ENCODE measurements around the gene ABCA1. TPM values are rescaled to one million over a fixed set of nuclear protein-coding genes. Genes with fewer than 3 reads are reported as not detected.

The ABCA1 gene
- total and polyA plus RNA-seq, 2 of the 13 experiments (the other 11 are each of a cell fraction or from before 2014, with no cell fraction given): 26.8 to 63.8 TPM

GRCh38 chr9:104899759-104900247, 28.2 kb downstream of the ABCA1 start (continued):
- TF ChIP-seq HIC2 (CRISPR knock-in tag; IDR thresholded peaks at IDR 0.05; ENCODE audit: low read depth) (peak; percentile 47; the same call in 1 of the 2 replicates), ZNF75D (CRISPR knock-in tag; IDR thresholded peaks at IDR 0.05; ENCODE audit: borderline replicate concordance) (no peak), HNF1B (CRISPR knock-in tag; IDR thresholded peaks at IDR 0.05) (peak; percentile 85), ZBTB49 (CRISPR knock-in tag; IDR thresholded peaks at IDR 0.05; ENCODE audit: borderline replicate concordance) (no peak), RXRB (CRISPR knock-in tag; IDR thresholded peaks at IDR 0.05; ENCODE audit: borderline replicate concordance) (peak; percentile 92), ZNF576 (CRISPR knock-in tag; IDR thresholded peaks at IDR 0.05) (no peak), RFXAP (CRISPR knock-in tag; IDR thresholded peaks at IDR 0.05; ENCODE audit: borderline replicate concordance) (0 out of 2 replicates have a peak, but pooled peaks have one; percentile 45), RBM22 (optimal IDR thresholded peaks at IDR 0.05; ENCODE audit: low read length) (peak; percentile 58), HNRNPLL (IDR thresholded peaks at IDR 0.05; ENCODE audit: low read depth, low read length, poor library complexity, severe bottlenecking) (no peak), FOXA1 (IDR thresholded peaks at IDR 0.05) (no peak), FOXA1 (CRISPR knock-in tag; IDR thresholded peaks at IDR 0.05) (peak; percentile 68), ATF5 (CRISPR knock-in tag; IDR thresholded peaks at IDR 0.05; ENCODE audit: low read depth) (no peak), ZNF780A (CRISPR knock-in tag; IDR thresholded peaks at IDR 0.05) (0 out of 2 replicates have a peak, but pooled peaks have one; percentile 75), GPBP1L1 (CRISPR knock-in tag; IDR thresholded peaks at IDR 0.05) (no peak), KDM4B (CRISPR knock-in tag; IDR thresholded peaks at IDR 0.05) (peak; percentile 51; the same call in 1 of the 2 replicates), PHB2 (IDR thresholded peaks at IDR 0.05; ENCODE audit: partially characterized antibody) (no peak), JDP2 (CRISPR knock-in tag; IDR thresholded peaks at IDR 0.05; ENCODE audit: borderline replicate concordance) (no peak), ZNF557 (CRISPR knock-in tag; IDR thresholded peaks at IDR 0.05) (peak; percentile 96), CCAR2 (optimal IDR thresholded peaks at IDR 0.05; ENCODE audit: low read depth, low read length) (no peak), ZNF335 (CRISPR knock-in tag; IDR thresholded peaks at IDR 0.05) (peak; percentile 66), KAT8 (CRISPR knock-in tag; IDR thresholded peaks at IDR 0.05) (peak; percentile 60; the same call in 1 of the 2 replicates), MBD4 (IDR thresholded peaks at IDR 0.05; ENCODE audit: borderline replicate concordance, low read length) (0 out of 2 replicates have a peak, but pooled peaks have one; percentile 43)
